ENCODE results near the gene DCLK3.

DNA sequence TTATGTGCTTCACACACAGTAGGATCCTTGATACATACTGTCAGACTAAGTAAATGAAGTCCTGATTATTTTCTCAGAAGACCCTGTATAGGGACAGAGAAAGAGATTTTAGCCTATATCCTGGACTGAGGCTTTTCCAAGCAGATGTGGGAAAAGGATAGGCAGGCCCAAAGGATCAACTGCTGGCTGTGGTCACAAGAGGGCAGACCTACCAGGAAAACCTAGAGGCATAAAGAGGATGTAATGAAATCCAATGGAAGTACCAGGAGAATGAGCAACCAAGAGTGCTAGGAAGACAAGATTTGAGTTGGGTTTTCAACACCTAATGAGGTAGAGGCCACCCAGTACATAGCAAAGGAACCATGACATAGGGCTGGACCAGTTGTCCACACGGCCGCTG lies 23.1 kb downstream of the DCLK3 start:
- TF ChIP-seq, protein P1, sequence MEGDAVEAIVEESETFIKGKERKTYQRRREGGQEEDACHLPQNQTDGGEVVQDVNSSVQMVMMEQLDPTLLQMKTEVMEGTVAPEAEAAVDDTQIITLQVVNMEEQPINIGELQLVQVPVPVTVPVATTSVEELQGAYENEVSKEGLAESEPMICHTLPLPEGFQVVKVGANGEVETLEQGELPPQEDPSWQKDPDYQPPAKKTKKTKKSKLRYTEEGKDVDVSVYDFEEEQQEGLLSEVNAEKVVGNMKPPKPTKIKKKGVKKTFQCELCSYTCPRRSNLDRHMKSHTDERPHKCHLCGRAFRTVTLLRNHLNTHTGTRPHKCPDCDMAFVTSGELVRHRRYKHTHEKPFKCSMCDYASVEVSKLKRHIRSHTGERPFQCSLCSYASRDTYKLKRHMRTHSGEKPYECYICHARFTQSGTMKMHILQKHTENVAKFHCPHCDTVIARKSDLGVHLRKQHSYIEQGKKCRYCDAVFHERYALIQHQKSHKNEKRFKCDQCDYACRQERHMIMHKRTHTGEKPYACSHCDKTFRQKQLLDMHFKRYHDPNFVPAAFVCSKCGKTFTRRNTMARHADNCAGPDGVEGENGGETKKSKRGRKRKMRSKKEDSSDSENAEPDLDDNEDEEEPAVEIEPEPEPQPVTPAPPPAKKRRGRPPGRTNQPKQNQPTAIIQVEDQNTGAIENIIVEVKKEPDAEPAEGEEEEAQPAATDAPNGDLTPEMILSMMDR (optimal IDR thresholded peaks at IDR 0.05 in 1 of 3, IDR thresholded peaks at IDR 0.05 in 1 of 3, conservative IDR thresholded peaks at IDR 0.05 in 1 of 3; ENCODE audit: extremely low read depth in 1 of 3, insufficient read depth in 2 of 3, low read length in 3 of 3), result peak in 2 of 3 experiments; percentile 42 to 50
- TF ChIP-seq EZH2 (IDR thresholded peaks at IDR 0.05; ENCODE audit: low read length), result no peak

All from keratinocyte (primary cell).